Transverse colon (tissue), 4 donors: Measurements from ENCODE around the gene SLC7A14. TPM values are rescaled to one million over a fixed set of nuclear protein-coding genes. Genes with fewer than 3 reads are reported as not detected.

Source experiments
- DNase-seq: peaks from one replicate; pipeline ENCODE4 v3.0.0-alpha.2; 2019
- H3K27ac ChIP-seq, 4 donors: fragments of 200-600 bp; sonication (generic); 2 replicates each; pipeline ENCODE4 v1.5.1; 2016 to 2018; ENCODE audit warnings: inconsistent platforms in 4 of 4
- H3K27me3 ChIP-seq: fragments of 200-600 bp; sonication (generic); 2 replicates; pipeline ENCODE4 v1.5.1; 2017; ENCODE audit warnings: inconsistent platforms
- H3K36me3 ChIP-seq, 4 donors: fragments of 200-600 bp; sonication (generic); 2 replicates each; pipeline ENCODE4 v1.5.1; 2017 to 2019; ENCODE audit warnings: inconsistent platforms in 4 of 4
- H3K4me1 ChIP-seq, 4 donors: fragments of 200-600 bp; sonication (generic); 2 replicates each; pipeline ENCODE4 v1.5.1; 2017 to 2020; ENCODE audit warnings: inconsistent platforms in 4 of 4
- H3K4me3 ChIP-seq, 4 donors: fragments of 200-600 bp; sonication (generic); 1 replicate in 1 of 4; 2 replicates in 3 of 4; pipeline versions ENCODE4 v1.5.1 to v1.6.1; 2017 to 2019; ENCODE audit warnings: inconsistent platforms in 4 of 4
- H3K9me3 ChIP-seq, 2 donors: fragments of 200-600 bp; sonication (generic); 2 replicates each; pipeline ENCODE4 v1.5.1; 2017 to 2019; ENCODE audit warnings: inconsistent platforms in 2 of 2
- CTCF ChIP-seq, 5 experiments: fragments of 200-600 bp in 3 of 5; fragments of 450-650 bp in 2 of 5; sonication (generic) in 3 of 5; IDR thresholded peaks; 1 replicate in 2 of 5; 2 replicates in 3 of 5; pipeline ENCODE4 v1.5.1; 2016 to 2017; ENCODE audit warnings: antibody characterized with exemption in 5 of 5, inconsistent platforms in 3 of 5, mild to moderate bottlenecking in 2 of 5, moderate library complexity in 1 of 5
- EP300 ChIP-seq: sonication (generic); formaldehyde crosslinking; IDR thresholded peaks from one replicate; pipeline ENCODE4 v1.6.1; 2017; ENCODE audit warnings: antibody characterized with exemption, low read depth
- POLR2A ChIP-seq: fragments of 450-650 bp; IDR thresholded peaks from one replicate; pipeline ENCODE4 v1.6.1; 2016; ENCODE audit warnings: antibody characterized with exemption, mild to moderate bottlenecking, moderate library complexity
- POLR2AphosphoS5 ChIP-seq, 3 donors: sonication (generic); formaldehyde crosslinking; IDR thresholded peaks; one replicate each; pipeline ENCODE4 v1.6.1; 2016; ENCODE audit warnings: antibody characterized with exemption in 3 of 3
- WGBS, 2 donors: methylation state at CpG; one replicate each; pipeline ENCODE4 v1.1.5; 2018; ENCODE audit warnings: low coverage in 1 of 2; 5-methylcytosine and 5-hydroxymethylcytosine counted together
- in situ Hi-C, 4 donors: fragments of 200-750 bp; cut with MboI; loops; one replicate each; pipeline versions ENCODE4 v1.15.0 to v1.15.1; 2017; ENCODE audit warnings: low sequenced_read_pairs in 3 of 4, low pct_ligation_motif_present in 1 of 4, low pct_unique_long_range_greater_than_20kb in 1 of 4
- intact Hi-C: fragments of 100-400 bp; cut with DNase I; formaldehyde crosslinking; loops from one replicate; pipeline ENCODE4 v1.15.1; 2023; ENCODE audit warnings: low total_unique reads
- total RNA-seq, 4 donors: library from RNA; depleted of rRNA; stranded (reverse); fragments of >200 nt; gene quantifications; one replicate each; pipeline ENCODE4 v1.1.0, GENCODE V29; 2016

Gene SLC7A14
- total RNA-seq, 4 donors from 2014 or later: 0.48 to 0.80 (median 0.72) TPM

GRCh38 chr3:170565495-170565894, 20.4 kb downstream of the SLC7A14 start:
- H3K36me3 ChIP-seq: no peaks in the 10 kb centered on the region
- intact Hi-C loops: no loop called here
- no peak for DNase-seq
- in situ Hi-C loops: no loop called here
- H3K4me1 ChIP-seq: no peaks in the 10 kb centered on the region
- H3K9me3 ChIP-seq: no peaks in the 10 kb centered on the region
- H3K27me3 ChIP-seq: no peaks in the 10 kb centered on the region
- H3K27ac ChIP-seq: no peak overlapping the region
- TF ChIP-seq POLR2A: no peak
- TF ChIP-seq CTCF (IDR thresholded peaks at IDR 0.05): no peak
- no peak for TF ChIP-seq POLR2AphosphoS5 (IDR thresholded peaks at IDR 0.05)
- TF ChIP-seq EP300: no peak
- no peak overlapping the region for H3K4me3 ChIP-seq
- WGBS, 2 donors: 87 to 100% methylated on average over 2 of the region's 2 CpGs

- TF ChIP-seq EP300 (no peak), POLR2AphosphoS5 (IDR thresholded peaks at IDR 0.05) (no peak), POLR2A (no peak), CTCF (IDR thresholded peaks at IDR 0.05) (no peak)
- WGBS, 2 donors: 73 to 80% methylated on average over 1 to 2 of the region's 2 CpGs
- H3K36me3 ChIP-seq: no peaks in the 10 kb centered on the region
- intact Hi-C loops (no loop called here), in situ Hi-C loops (no loop called here)
- no peaks in the 10 kb centered on the region for H3K9me3 ChIP-seq
- no peak overlapping the region for H3K27ac ChIP-seq
- H3K4me1 ChIP-seq: no peaks in the 10 kb centered on the region
- no peak for DNase-seq
- no peaks in the 10 kb centered on the region for H3K27me3 ChIP-seq
- H3K4me3 ChIP-seq: no peak overlapping the region
These were observed 21.2 kb downstream of the SLC7A14 start for GRCh38 chr3:170564664-170565063.

- Histone ChIP-seq H3K27me3 (no peaks in the 10 kb centered on the region), H3K4me3 (no peak overlapping the region), H3K36me3 (no peaks in the 10 kb centered on the region), H3K27ac (no peak overlapping the region), H3K9me3 (no peaks in the 10 kb centered on the region), H3K4me1 (no peaks in the 10 kb centered on the region)
- TF ChIP-seq CTCF (IDR thresholded peaks at IDR 0.05) (no peak), POLR2AphosphoS5 (IDR thresholded peaks at IDR 0.05) (no peak), POLR2A (no peak), EP300 (no peak)
- in situ Hi-C loops: no loop called here
- intact Hi-C loops: no loop called here
- DNase-seq: no peak
- WGBS, 2 donors: 55 to 77% methylated on average over 3 to 7 of the region's 7 CpGs
These were observed 22.0 kb downstream of the SLC7A14 start for GRCh38 chr3:170563712-170564423.

- Histone ChIP-seq H3K27me3 (no peaks in the 10 kb centered on the region), H3K4me1 (no peaks in the 10 kb centered on the region), H3K9me3 (no peaks in the 10 kb centered on the region), H3K27ac (no peak overlapping the region), H3K4me3 (no peak overlapping the region), H3K36me3 (no peaks in the 10 kb centered on the region)
- in situ Hi-C loops: no loop called here
- DNase-seq: no peak
- no peak for TF ChIP-seq CTCF (IDR thresholded peaks at IDR 0.05)
- no peak for TF ChIP-seq POLR2AphosphoS5 (IDR thresholded peaks at IDR 0.05)
- no peak for TF ChIP-seq EP300
- no peak for TF ChIP-seq POLR2A
- 71 to 73% methylated on average over 1 of the region's 1 CpG for WGBS, 2 donors
- intact Hi-C loops: no loop called here
These were observed 23.8 kb downstream of the SLC7A14 start for GRCh38 chr3:170562080-170562479.
